ENCODE measurements around the gene APOA4.

The APOA4 gene

DNA sequence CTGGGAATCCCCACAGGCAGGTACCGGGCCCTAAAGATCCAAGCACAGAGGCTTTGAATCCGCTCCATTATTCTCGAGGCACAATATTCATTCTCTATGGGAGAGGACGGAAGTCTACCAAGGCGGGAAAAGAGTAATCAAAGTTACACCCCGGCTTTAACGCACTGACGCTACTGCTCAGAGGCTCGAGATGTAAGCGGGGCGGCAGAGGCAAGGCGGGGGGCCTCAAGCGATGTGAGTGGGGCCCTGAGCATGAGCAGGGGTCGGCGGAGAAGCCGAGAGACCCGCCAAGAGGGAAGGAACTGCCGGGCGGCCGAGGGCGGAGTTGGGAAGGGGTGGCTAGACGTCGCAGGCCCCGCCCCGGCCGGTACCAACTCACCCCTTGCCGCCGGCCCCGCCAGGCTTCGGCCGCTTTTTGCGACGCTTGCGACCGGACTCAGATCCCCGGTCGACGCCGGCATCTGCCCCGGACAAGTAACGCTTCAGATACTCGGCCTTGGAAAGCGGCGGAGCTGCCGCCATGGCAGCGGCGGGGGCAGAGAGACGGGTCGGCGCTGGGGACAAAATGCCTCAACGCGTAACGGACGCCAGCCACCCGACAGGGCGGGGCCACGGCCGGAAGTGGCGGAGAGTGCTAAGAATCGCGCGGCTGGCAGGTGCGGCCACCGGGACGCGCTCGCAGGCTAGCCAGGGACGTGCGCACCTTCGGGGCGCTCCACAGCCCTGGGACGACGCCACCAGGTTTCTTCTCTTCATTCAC is 50.5 kb downstream of the APOA4 start, which contains the start of gene BUD13:
BUD13 (minus strand) TSS at position 545 of the 760 bp plus-strand sequence; CDS start at position 522, 23 bp downstream.
- Mint-ChIP-seq H3K27me3 (no peaks in the 10 kb centered on the region), H3K27ac (peak within 1 kb of the TSS; percentile 99), H3K4me1 (ENCODE audit: low read depth) (peaks cover 50% of the 10 kb centered on the region), H3K9me3 (ENCODE audit: low read depth) (no peaks in the 10 kb centered on the region), H3K36me3 (peaks cover 11% of the 10 kb centered on the region), H3K4me3 (peak within 1 kb of the TSS; percentile 100)

DNA sequence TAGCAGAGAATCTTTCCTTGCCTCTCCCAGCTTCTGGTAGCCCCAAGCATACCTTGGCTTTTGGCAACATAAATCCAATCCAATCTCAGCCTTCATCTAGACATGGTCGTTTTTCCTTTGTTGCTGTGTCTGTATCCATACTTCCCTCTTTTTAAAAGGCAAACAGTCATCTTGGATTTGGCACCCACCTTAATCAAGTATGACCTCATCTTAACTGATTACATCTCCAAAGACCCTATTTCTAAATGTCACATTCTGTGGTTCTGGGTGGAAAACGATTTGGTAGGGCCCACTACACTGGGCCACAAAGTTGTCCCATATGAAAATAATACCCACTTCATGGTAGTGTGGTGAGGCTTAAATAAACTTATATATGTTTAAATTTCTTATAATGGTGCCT is 51.2 kb downstream of the APOA4 start:
- Mint-ChIP-seq H3K27me3 (no peaks in the 10 kb centered on the region), H3K4me3 (peak overlapping the region; percentile 100), H3K4me1 (ENCODE audit: low read depth) (peaks cover 47% of the 10 kb centered on the region), H3K27ac (peak overlapping the region; percentile 99), H3K9me3 (ENCODE audit: low read depth) (no peaks in the 10 kb centered on the region), H3K36me3 (peaks cover 9% of the 10 kb centered on the region)
